Spleen (tissue), 7 donors: ENCODE data around the gene PARN.

ENCODE experiments used
- POLR2A ChIP-seq, 3 donors: fragments of 450-650 bp; IDR thresholded peaks; one replicate each; pipeline ENCODE4 v1.5.1; 2017; ENCODE audit warnings: antibody characterized with exemption in 3 of 3, mild to moderate bottlenecking in 1 of 3
- POLR2AphosphoS5 ChIP-seq, 3 donors: sonication (generic); formaldehyde crosslinking; IDR thresholded peaks; one replicate each; pipeline ENCODE4 v1.5.1; 2017; ENCODE audit warnings: antibody characterized with exemption in 3 of 3
- TF ChIP-seq, protein P1 (sequence below), 11 experiments: fragments of 200-600 bp in 7 of 11; fragments of 450-650 bp in 4 of 11; sonication (generic) in 4 of 11; IDR thresholded peaks in 8 of 11; conservative IDR thresholded peaks in 3 of 11; 1 replicate in 7 of 11; 2 replicates in 4 of 11; pipeline versions ENCODE4 v1.4.0 to v1.8.0; 2016 to 2021; ENCODE audit warnings: antibody characterized with exemption in 11 of 11, inconsistent platforms in 4 of 11, mild to moderate bottlenecking in 1 of 11
- donor health status: DM: no; HTN: no; CAD: no; lungs with moderate emphysema.
- donor health status: DM: no; HTN: no; CAD: no.
- donor health status: DM: no; HTN: no; CAD: no.

DNA sequence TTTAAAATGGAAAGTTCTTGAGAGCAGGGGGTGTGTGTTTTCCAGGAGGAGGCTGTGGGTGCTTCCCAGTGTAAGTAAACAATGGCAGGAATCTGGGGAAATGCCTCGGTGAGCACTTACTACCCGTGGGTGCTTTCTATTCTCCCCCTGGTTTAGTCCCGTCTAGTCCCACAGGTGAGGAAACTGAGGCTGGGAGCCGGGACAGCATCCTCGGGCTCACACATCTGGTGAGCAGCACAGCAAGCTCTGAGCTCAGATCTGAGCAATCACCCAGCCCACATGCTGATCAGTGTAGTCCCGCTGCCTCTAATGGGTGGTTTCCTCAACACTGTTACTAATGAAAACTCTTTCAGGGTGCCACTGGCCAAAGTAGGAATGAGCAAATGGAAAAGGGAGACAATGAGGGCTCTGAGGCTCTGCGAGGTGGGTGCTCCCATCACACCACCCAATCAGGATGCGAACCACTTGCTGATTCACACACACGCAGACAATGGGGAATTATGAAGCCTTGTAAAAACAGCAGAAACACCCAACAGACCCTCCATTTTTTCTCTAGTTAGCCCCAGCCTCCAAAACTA lies 202.6 kb downstream of the PARN start:
- TF ChIP-seq POLR2A (IDR thresholded peaks at IDR 0.05), result no peak
- TF ChIP-seq, protein P1, sequence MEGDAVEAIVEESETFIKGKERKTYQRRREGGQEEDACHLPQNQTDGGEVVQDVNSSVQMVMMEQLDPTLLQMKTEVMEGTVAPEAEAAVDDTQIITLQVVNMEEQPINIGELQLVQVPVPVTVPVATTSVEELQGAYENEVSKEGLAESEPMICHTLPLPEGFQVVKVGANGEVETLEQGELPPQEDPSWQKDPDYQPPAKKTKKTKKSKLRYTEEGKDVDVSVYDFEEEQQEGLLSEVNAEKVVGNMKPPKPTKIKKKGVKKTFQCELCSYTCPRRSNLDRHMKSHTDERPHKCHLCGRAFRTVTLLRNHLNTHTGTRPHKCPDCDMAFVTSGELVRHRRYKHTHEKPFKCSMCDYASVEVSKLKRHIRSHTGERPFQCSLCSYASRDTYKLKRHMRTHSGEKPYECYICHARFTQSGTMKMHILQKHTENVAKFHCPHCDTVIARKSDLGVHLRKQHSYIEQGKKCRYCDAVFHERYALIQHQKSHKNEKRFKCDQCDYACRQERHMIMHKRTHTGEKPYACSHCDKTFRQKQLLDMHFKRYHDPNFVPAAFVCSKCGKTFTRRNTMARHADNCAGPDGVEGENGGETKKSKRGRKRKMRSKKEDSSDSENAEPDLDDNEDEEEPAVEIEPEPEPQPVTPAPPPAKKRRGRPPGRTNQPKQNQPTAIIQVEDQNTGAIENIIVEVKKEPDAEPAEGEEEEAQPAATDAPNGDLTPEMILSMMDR (IDR thresholded peaks at IDR 0.05 in 8 of 11, conservative IDR thresholded peaks at IDR 0.05 in 3 of 11), result no peak
- no peak for TF ChIP-seq POLR2AphosphoS5 (IDR thresholded peaks at IDR 0.05)
